T-helper 2 cell treated with Interferon-gamma antibody and Interleukin-4, amounts not matched to agents 5 μg/mL and 100 μg/mL, for 36 hours (primary cell): ENCODE results near the gene LIN37.
A peak's percentile ranks its signal among the peaks of the same experiment; 100 is the strongest.
"Not testable (repeated sequence)": the region's sequence is repeated elsewhere in the genome, so short reads cannot be mapped to it uniquely, and the experiment has no call there.

Source experiments
- DNase-seq: peaks from one replicate; pipeline ENCODE4 v3.0.0; 2021; ENCODE audit warnings: low spot score
- H3K27ac Mint-ChIP-seq: one replicate; pipeline ENCODE4 v1.8.0; 2021; ENCODE audit warnings: mild to moderate bottlenecking, mixed read lengths
- H3K27me3 Mint-ChIP-seq: one replicate; pipeline ENCODE4 v1.8.0; 2021; ENCODE audit warnings: low read depth, mixed read lengths
- H3K36me3 Mint-ChIP-seq: one replicate; pipeline ENCODE4 v1.8.0; 2021; ENCODE audit warnings: low read depth, mixed read lengths
- H3K4me1 Mint-ChIP-seq: one replicate; pipeline ENCODE4 v1.8.0; 2021; ENCODE audit warnings: low read depth, mixed read lengths
- H3K4me3 Mint-ChIP-seq: one replicate; pipeline ENCODE4 v1.8.0; 2022; ENCODE audit warnings: mild to moderate bottlenecking, moderate library complexity, mixed read lengths
- H3K9me3 Mint-ChIP-seq: one replicate; pipeline ENCODE4 v1.8.0; 2021; ENCODE audit warnings: mixed read lengths

Gene LIN37

GRCh38 chr19:35757749-35758608 is 9.6 kb downstream of the LIN37 start, which contains the start of gene PROSER3:
TSS of gene PROSER3 (plus strand) at chr19:35758176. CDS start at chr19:35758216, 40 bp downstream.
- H3K9me3 Mint-ChIP-seq = no peaks in the 10 kb centered on the region
- peak; percentile 99 for DNase-seq
- no peaks in the 10 kb centered on the region for H3K27me3 Mint-ChIP-seq
- peaks cover 23% of the 10 kb centered on the region for H3K36me3 Mint-ChIP-seq
- H3K4me3 Mint-ChIP-seq = peak within 1 kb of the TSS; percentile 86
- peaks cover 20% of the 10 kb centered on the region for H3K4me1 Mint-ChIP-seq
- peak within 1 kb of the TSS; percentile 92 for H3K27ac Mint-ChIP-seq

DNA sequence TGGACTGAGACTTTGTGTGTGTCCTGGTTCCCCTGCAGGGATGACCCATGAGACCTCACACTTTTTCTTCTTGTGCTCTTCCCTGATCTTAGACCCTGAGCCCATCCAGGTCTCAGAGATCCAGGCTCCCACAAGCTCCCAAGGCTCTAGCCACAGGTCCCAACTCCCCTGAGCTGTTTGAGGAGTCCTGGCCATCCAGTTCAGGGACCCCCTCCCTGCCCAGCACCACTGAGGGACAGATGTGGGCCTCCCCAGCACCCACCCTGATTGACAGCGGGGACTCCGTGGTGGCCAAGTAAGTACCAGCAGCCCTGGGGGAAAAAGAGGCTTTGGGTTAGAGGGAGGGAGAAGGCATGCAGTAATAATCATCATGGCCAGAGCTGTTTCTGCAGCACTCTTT is 11.3 kb downstream of the LIN37 start:
- H3K4me3 Mint-ChIP-seq = peak overlapping the region; percentile 86
- peaks cover 22% of the 10 kb centered on the region for H3K36me3 Mint-ChIP-seq
- peak overlapping the region; percentile 60 for H3K27ac Mint-ChIP-seq
- no peaks in the 10 kb centered on the region for H3K27me3 Mint-ChIP-seq
- peaks cover 20% of the 10 kb centered on the region for H3K4me1 Mint-ChIP-seq
- H3K9me3 Mint-ChIP-seq = no peaks in the 10 kb centered on the region
- no peak for DNase-seq

DNA sequence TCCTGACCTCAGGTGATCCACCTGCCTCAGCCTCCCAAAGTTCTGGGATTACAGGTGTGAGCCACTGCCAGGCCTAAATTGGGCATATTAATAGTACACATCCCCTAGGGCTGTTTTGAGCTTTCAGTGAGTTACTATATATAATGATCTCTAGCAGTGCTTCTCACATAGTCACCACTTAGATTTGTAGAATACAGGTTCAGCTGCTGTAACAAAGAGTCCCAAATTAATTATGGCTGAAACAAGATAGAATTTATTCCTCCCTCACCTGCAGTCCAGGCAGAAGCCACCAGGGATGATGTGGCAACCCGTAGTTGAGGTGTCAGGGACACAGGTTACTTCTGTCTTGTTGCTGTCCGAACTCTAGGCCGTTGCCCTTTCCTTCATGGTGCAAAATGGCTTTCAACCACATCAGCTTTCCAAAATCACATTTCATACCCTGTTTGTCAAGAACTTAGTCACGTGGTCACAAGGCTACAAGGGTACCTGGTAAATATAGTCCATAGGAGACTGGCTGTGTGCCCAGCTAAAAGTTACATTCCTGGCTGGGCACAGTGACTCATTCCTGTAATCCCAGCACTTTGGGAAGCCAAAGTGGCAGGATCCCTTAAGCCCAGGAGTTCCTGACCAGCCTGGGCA is 12.5 kb downstream of the LIN37 start:
- Mint-ChIP-seq H3K4me3 (no peak overlapping the region), H3K9me3 (no peaks in the 10 kb centered on the region), H3K27me3 (no peaks in the 10 kb centered on the region), H3K4me1 (peaks cover 17% of the 10 kb centered on the region), H3K27ac (no peak overlapping the region), H3K36me3 (peaks cover 25% of the 10 kb centered on the region)
- no peak for DNase-seq

GRCh38 chr19:35764432-35765315 is 16.3 kb downstream of the LIN37 start:
- Mint-ChIP-seq H3K4me3 (no peak overlapping the region), H3K27me3 (no peaks in the 10 kb centered on the region), H3K36me3 (peaks cover 30% of the 10 kb centered on the region), H3K9me3 (no peaks in the 10 kb centered on the region), H3K4me1 (peaks cover 2% of the 10 kb centered on the region), H3K27ac (no peak overlapping the region)
- no peak for DNase-seq

GRCh38 chr19:35766571-35767104 is 18.3 kb downstream of the LIN37 start:
- H3K36me3 Mint-ChIP-seq = peaks cover 30% of the 10 kb centered on the region

DNA sequence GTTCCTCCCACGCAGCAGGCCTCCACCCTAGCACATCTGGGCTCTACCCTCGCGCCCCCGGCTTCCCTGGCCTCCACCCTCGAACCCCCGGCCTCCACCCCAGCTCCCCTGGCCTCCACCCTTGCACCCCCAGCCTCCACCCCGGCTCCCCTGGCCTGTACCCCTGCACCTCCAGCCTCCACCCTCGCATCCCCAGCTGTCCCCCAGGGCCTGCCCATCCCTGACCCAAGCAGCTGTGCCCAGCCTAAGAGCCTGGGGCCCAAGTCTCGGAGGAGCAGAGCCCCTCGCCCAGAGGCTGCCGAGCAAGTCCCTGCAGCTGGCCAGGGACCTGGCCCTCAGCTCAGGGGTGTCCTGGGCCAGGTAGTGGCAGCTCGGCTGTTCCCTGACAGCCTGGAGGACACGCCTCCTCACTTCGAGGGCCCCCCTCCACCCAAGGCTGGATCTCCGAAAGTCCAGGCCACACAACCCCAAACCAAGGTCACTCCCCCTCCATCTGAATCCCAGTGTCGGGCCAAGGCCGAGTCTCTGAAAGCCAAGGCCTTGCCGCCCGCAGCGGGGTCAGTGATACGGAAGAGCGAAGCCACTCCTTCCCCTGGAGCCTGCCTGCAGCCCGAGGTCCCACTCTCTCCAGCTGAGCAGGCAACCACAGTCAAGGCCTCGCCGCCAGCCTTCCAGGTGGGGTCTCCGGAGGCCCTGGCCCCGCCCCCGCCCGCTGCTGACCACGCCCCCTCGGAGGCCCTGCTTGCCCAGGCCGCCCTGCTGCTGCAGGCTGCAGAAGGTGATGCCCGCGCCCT is 19.1 kb downstream of the LIN37 start:
- Mint-ChIP-seq H3K9me3 (no peaks in the 10 kb centered on the region), H3K36me3 (peaks cover 24% of the 10 kb centered on the region), H3K27me3 (no peaks in the 10 kb centered on the region), H3K4me1 (no peaks in the 10 kb centered on the region), H3K27ac (no peak overlapping the region), H3K4me3 (no peak overlapping the region)
- no peak for DNase-seq

More at GRCh38 chr19:35766571-35767104, 18.3 kb downstream of the LIN37 start:
- H3K27ac Mint-ChIP-seq = no peak overlapping the region
- no peak for DNase-seq
- no peaks in the 10 kb centered on the region for H3K4me1 Mint-ChIP-seq
- no peaks in the 10 kb centered on the region for H3K27me3 Mint-ChIP-seq
- H3K4me3 Mint-ChIP-seq = no peak overlapping the region
- no peaks in the 10 kb centered on the region for H3K9me3 Mint-ChIP-seq

GRCh38 chr19:35768082-35768421 is 19.7 kb downstream of the LIN37 start:
- no peaks in the 10 kb centered on the region for H3K4me1 Mint-ChIP-seq

DNA sequence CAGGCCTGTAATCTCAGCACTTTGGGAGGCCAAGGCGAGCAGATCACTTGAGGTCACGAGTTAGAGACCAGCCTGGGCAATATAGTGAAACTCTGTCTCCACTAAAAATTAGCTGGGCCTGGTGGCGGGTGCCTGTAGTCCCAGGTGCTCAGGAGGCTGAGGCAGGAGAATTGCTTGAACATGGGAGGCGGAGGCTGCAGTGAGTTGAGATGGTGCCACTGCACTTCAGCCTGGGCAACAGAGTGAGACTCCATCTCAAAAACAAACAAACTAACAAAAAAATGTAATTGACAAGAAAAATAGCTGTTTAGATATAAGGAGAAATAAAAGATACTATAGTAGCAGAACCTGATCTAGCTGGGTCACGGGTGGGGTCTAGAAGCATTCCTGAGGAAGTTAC is 24.0 kb downstream of the LIN37 start:
- peaks cover 18% of the 10 kb centered on the region for H3K4me1 Mint-ChIP-seq
- peaks cover 17% of the 10 kb centered on the region for H3K36me3 Mint-ChIP-seq
- H3K27ac Mint-ChIP-seq, H3K27me3 Mint-ChIP-seq, H3K4me3 Mint-ChIP-seq, H3K9me3 Mint-ChIP-seq, DNase-seq: not testable (repeated sequence)

More at GRCh38 chr19:35768082-35768421, 19.7 kb downstream of the LIN37 start:
- H3K9me3 Mint-ChIP-seq = no peaks in the 10 kb centered on the region
- H3K36me3 Mint-ChIP-seq = peaks cover 24% of the 10 kb centered on the region
- no peak for DNase-seq
- H3K27me3 Mint-ChIP-seq = no peaks in the 10 kb centered on the region
- no peak overlapping the region for H3K27ac Mint-ChIP-seq
- no peak overlapping the region for H3K4me3 Mint-ChIP-seq

DNA sequence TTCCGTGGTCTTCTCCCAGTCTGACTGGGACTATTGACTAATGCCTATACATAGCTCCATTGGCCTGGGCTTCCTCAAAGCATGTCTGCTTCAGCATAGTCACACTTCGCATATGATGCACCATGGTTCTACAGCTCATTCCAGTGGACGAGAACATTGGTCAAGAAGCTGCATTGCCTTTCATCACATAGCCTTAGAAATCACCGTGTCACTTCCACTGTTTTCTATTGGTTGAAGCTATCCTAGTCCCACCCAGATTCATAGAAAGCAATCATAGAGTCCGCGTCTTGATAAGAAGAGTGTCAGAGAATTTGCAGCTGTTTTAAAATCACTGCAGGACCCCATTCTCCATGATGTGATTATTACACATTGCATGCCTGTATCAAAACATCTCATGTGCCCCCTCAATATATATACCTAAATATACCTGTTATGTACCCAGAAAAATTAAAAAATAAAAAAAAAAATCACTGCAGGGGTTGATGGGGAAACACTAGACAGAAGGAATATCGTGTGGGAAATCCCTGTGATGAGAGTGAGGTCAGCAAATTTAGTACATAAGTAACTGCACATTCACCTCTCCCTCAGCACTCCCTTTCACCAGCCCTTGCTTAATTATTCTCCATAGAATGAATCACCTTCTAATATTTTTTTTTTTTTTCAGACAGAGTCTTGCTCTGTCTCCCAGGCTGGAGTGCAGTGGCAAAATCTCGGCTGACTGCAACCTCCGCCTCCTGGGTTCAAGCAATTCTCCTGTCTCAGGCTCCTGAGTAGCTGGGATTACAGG is 24.8 kb downstream of the LIN37 start:
- Mint-ChIP-seq H3K9me3 (no peaks in the 10 kb centered on the region), H3K36me3 (peaks cover 15% of the 10 kb centered on the region), H3K4me1 (peaks cover 18% of the 10 kb centered on the region), H3K27ac (no peak overlapping the region), H3K27me3 (no peaks in the 10 kb centered on the region), H3K4me3 (no peak overlapping the region)
- no peak for DNase-seq

DNA sequence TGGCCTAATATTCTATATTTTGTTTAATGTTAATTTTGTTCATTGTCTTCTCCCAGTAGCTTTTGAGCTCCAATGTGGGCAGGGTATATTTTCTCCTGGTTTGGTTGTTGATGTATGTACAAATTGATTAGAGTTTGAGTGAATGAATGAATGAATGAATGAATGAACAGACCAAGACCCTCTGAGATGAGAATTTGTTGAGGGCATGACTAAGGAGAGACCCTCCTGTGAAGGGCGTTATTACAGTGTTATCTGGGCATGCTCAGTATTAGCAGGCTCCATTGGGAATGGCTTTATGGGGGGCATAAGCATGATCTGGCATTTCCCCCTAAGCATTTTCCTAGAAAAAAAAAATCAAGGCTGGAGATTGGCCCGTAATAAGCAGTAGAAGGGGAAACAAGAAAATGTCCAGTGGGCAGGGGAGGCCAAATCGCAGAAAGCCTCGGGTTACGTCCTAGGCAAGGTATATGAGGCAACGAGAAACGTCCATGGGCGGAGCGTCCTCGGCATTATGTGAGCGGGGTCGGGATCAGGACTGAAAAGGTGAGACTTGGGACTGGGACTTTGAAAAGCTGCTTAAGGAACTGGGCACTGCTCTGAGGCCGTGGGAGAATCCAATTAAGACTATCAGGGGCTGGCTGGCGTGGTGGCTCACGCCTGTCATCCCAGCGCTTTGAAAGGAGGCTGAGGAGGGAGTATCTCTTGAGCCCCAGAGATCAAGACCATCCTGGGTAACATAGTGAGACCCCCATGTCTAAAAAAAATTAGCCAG is 26.1 kb downstream of the LIN37 start:
- Mint-ChIP-seq H3K4me3 (peak overlapping the region; percentile 92), H3K4me1 (peaks cover 18% of the 10 kb centered on the region), H3K27ac (no peak overlapping the region), H3K27me3 (no peaks in the 10 kb centered on the region), H3K9me3 (no peaks in the 10 kb centered on the region), H3K36me3 (peaks cover 15% of the 10 kb centered on the region)
- DNase-seq = no peak

GRCh38 chr19:35775046-35775297 is 26.6 kb downstream of the LIN37 start:
- H3K27ac Mint-ChIP-seq = peak overlapping the region; percentile 36
- H3K27me3 Mint-ChIP-seq = no peaks in the 10 kb centered on the region
- peak overlapping the region; percentile 92 for H3K4me3 Mint-ChIP-seq
- H3K36me3 Mint-ChIP-seq = peaks cover 17% of the 10 kb centered on the region
- DNase-seq = no peak
- peaks cover 18% of the 10 kb centered on the region for H3K4me1 Mint-ChIP-seq
- no peaks in the 10 kb centered on the region for H3K9me3 Mint-ChIP-seq
